ENCODE results near the gene DTX3.

DTX3 gene

DNA sequence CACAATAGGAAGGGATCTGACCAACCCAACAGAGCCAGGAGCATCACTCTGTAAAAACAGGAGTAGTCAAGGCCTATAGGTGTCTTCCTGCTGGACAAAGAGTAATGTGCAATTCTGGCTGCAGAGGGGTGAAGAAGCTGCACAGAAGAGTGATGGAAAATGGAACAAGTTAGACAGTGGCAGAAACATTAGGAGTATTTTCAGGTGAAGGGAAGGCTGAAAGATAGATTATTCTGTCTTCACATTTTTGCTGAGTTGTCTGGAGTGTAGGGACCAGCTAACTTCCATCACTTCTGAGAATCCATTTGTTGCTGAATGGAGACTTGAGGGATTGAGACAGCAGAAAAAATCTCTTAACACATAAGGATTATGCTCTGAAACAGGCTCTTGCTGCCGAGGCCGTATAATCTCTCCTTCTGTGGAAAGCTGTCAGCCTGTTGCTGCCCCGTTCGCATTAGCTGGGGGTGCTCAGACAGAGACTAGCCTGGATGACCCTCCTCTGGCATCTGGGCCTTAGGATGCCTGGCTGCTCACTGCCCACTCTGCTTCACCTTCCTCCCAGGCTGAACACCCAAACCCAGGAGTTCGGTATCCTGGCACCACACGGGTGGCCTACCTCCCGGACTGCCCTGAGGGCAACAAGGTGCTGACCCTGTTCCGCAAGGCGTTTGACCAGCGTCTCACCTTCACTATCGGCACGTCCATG is 3.5 kb downstream of the DTX3 start:
- no peak overlapping the region for H3K27ac ChIP-seq (ENCODE audit: low read depth, low read length, severe bottlenecking)
- peaks cover 28% of the 10 kb centered on the region for H3K4me1 ChIP-seq (ENCODE audit: control insufficient read depth, insufficient read depth, low read length, poor library complexity, severe bottlenecking)
- H3K36me3 ChIP-seq (ENCODE audit: control insufficient read depth, insufficient read depth, low read length) = peaks cover 8% of the 10 kb centered on the region
- no peaks in the 10 kb centered on the region for H3K9me3 ChIP-seq (ENCODE audit: control insufficient read depth, low read length)
- no peak overlapping the region for H3K4me3 ChIP-seq (ENCODE audit: extremely low read depth, insufficient read depth, low read length, poor library complexity, severe bottlenecking)
- WGBS, 2 experiments (ENCODE audit: insufficient coverage in 2 of 2) = 95 to 98% methylated on average over 4 to 12 of the region's 12 CpGs

DNA sequence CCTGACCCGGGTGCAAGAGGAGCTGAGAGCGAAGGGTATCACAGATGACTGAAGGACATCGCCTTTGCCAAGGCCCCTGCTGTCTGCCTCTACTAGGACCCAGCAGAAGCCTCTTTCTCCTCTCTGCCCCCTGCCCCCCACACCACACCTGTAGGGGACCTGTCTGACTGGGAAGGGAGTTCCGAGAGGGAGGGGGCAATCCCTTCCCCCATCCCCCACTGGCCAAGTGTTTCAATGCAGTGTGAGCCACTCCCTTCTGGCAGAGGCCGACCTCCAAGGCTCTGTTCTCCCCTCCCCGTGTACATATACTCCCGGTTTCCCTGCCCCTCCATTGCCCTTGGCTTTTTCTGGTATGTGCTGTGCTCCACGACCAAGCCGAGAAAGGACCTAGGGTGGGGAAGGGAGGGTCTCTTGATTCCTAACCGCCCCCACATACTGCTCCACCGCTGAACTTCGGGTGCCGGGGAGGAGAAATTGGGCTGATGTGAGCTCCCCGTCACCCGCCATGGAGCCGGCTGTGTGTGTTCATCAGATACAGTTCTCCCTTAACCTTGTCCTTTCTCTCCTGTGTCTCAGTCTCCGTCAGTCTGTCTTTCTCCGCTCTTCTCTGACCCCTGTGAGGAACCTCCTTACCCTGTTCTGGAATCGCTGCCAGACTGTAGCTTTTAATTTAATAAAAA is 4.6 kb downstream of the DTX3 start:
- H3K4me1 ChIP-seq (ENCODE audit: control insufficient read depth, insufficient read depth, low read length, poor library complexity, severe bottlenecking) = peaks cover 23% of the 10 kb centered on the region
- no peaks in the 10 kb centered on the region for H3K9me3 ChIP-seq (ENCODE audit: control insufficient read depth, low read length)
- WGBS, 2 experiments (ENCODE audit: insufficient coverage in 2 of 2) = 43 to 55% methylated on average over 7 to 12 of the region's 19 CpGs
- H3K4me3 ChIP-seq (ENCODE audit: extremely low read depth, insufficient read depth, low read length, poor library complexity, severe bottlenecking) = no peak overlapping the region
- no peak overlapping the region for H3K27ac ChIP-seq (ENCODE audit: low read depth, low read length, severe bottlenecking)
- H3K36me3 ChIP-seq (ENCODE audit: control insufficient read depth, insufficient read depth, low read length) = peaks cover 12% of the 10 kb centered on the region

DNA sequence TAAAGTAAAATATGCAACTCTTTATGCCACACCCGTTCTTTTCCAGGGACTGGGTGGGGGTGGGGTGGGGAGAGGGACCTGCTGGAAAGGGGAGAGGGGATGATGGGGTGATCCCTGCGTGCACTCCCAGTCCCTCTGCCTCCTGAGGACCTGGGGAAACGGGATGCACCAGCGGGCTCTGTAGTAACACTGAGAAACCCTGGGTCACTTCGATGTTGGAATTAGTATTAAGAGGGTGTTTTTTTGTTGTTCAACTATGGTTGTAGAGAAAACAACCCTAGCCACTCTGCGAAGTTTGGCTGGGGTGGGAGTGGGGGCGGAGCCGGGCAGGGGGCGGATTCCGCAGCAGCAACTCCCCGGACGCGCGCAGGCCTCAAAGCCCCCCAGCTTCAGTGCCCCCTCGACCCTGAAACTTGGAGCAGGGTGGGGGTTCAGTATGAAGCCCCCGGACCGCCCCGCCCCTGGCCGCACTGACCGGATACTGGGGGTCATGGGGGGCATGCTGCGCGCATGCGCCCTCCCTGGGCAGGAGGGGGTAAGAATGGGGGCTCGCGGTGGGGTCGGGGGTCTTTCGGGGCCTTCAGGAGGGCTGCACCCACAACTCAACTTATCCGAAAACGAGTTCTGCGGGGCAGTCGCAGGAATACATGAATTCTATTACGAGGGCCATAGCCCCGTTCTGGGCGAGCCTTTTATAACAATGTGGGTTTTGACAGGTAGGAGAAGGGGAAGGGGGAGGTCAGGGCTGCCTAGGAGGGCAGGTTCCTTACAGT is 5.3 kb downstream of the DTX3 start:
- H3K4me1 ChIP-seq (ENCODE audit: control insufficient read depth, insufficient read depth, low read length, poor library complexity, severe bottlenecking) = peaks cover 22% of the 10 kb centered on the region

DNA sequence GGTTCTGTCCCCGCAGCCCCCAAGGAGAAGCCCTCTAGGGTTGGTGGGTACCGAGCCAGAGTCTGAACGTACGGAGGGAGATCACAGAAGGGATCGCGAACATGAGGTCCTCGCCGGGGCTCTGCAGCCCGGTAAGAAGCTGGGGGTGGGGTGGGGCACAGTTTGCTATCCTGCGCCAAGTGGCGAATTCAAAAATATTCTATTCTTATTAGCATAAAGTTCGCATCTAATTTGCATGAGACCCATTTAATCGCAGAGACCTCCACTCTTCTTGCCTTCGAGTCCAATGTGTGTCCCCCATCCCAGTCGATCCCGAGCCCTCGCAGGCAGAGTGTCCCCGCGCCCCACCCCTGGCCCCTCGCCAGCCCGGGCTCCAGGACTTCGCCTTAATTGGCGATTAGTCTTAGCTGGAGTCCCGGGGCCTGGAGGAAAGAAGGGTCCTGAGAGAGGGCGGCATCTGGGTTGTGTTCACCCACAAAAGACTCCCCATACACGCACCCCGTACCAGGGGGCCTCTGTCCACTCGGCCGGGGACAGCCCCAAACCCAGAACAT is 6.0 kb downstream of the DTX3 start:
- Histone ChIP-seq H3K9me3 (ENCODE audit: control insufficient read depth, low read length) (no peaks in the 10 kb centered on the region), H3K36me3 (ENCODE audit: control insufficient read depth, insufficient read depth, low read length) (peaks cover 18% of the 10 kb centered on the region), H3K27ac (ENCODE audit: low read depth, low read length, severe bottlenecking) (peak overlapping the region; percentile 10)

More for the DNA sequence above, 5.3 kb downstream of the DTX3 start:
- Histone ChIP-seq H3K27ac (ENCODE audit: low read depth, low read length, severe bottlenecking) (no peak overlapping the region), H3K4me3 (ENCODE audit: extremely low read depth, insufficient read depth, low read length, poor library complexity, severe bottlenecking) (peak overlapping the region; percentile 54), H3K36me3 (ENCODE audit: control insufficient read depth, insufficient read depth, low read length) (peaks cover 14% of the 10 kb centered on the region), H3K9me3 (ENCODE audit: control insufficient read depth, low read length) (no peaks in the 10 kb centered on the region)
- 14% methylated on average over 9 to 11 of the region's 34 CpGs for WGBS, 2 experiments (ENCODE audit: insufficient coverage in 2 of 2)

DNA sequence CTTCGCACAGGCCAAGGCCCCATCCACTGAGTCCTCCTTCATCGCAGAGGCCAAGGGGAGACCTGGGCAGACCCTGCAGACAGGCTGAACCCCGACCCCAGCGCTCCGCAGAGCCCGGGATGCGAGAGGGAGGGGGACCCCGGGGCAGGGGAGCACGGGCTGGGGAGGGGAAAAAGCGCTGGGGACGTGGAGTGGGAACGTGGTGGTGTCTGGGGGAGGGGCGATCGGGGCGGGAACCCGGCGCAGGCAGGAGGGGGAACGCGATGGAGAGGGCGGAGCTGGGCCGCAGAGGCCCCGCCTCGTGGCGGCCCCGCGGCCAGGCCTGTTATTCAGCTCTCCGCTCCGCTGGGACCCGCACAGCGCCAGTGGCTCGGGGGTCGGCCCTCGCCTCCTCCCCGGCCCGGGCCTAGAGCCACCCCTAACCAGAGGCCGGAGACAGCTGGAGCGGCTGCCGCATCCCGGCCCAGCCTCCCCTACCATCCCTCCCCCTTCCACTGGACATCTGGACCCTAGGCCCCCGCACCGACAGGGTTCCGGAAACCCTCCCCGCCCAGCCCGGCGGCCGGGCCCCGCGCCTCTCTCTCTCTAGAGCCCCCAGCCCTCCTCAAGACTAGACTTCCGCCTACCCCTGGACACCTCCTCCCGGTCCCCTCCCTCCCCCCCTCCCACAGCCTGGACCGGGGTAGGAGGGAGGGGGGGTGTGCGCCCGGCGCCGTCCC is 6.6 kb downstream of the DTX3 start, which contains the start of gene ARHGEF25:
Gene ARHGEF25, plus strand, starts transcription at position 328 of the 719 bp plus-strand sequence. CDS start 460 bp downstream, outside the sequence.
- peaks cover 13% of the 10 kb centered on the region for H3K4me1 ChIP-seq (ENCODE audit: control insufficient read depth, insufficient read depth, low read length, poor library complexity, severe bottlenecking)
- peak within 1 kb of the TSS; percentile 10 for H3K27ac ChIP-seq (ENCODE audit: low read depth, low read length, severe bottlenecking)

More for the DNA sequence above, 6.0 kb downstream of the DTX3 start:
- H3K4me1 ChIP-seq (ENCODE audit: control insufficient read depth, insufficient read depth, low read length, poor library complexity, severe bottlenecking) = peaks cover 16% of the 10 kb centered on the region
- H3K4me3 ChIP-seq (ENCODE audit: extremely low read depth, insufficient read depth, low read length, poor library complexity, severe bottlenecking) = peak overlapping the region; percentile 54
- WGBS, 2 experiments (ENCODE audit: insufficient coverage in 2 of 2) = 3 to 4% methylated on average over 15 to 23 of the region's 29 CpGs

DNA sequence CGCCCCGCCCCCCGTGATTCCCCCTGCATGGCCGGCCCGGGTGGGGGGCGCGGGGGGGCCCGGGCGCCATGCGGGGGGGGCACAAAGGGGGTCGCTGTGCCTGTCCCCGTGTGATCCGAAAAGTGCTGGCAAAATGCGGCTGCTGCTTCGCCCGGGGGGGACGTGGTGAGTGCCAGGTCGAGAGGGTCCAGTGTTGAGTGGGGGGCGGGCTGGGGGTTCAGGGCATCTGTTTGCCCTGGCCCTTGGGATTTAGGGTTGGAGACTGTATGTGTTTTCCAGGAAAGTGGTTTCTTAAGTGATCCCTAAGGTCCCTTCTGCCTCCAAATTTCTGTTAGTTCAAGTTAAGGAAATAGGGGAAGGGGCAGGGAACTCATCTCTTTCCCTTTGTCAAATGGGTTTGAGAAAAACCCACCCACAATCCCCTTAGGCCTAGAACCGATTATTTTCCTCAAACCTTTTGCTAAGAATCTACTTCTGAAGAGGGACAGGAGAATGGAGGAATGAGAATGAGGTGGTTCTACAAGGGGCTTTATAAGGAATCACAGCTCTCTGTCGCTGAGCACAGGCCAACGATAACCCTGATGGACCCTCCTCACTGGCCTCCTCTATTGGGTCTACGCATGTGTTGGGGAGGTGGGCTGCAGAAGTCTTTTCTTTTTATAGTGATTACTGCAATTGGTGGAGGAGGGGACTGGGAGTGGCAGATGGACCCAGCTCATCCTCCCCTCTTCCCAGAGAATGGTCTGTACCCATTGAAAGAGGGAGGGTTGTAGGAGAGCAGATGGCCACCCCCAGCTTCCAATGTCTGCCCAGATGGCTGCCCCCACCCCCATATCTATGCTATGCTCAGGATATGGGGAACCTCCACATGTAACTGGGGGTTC is 7.4 kb downstream of the DTX3 start:
- H3K9me3 ChIP-seq (ENCODE audit: control insufficient read depth, low read length) = no peaks in the 10 kb centered on the region
- no peak overlapping the region for H3K27ac ChIP-seq (ENCODE audit: low read depth, low read length, severe bottlenecking)
- H3K4me3 ChIP-seq (ENCODE audit: extremely low read depth, insufficient read depth, low read length, poor library complexity, severe bottlenecking) = peak overlapping the region; percentile 54
- peaks cover 26% of the 10 kb centered on the region for H3K36me3 ChIP-seq (ENCODE audit: control insufficient read depth, insufficient read depth, low read length)
- 4 to 9% methylated on average over 6 to 17 of the region's 23 CpGs for WGBS, 2 experiments (ENCODE audit: insufficient coverage in 2 of 2)
- peaks cover 13% of the 10 kb centered on the region for H3K4me1 ChIP-seq (ENCODE audit: control insufficient read depth, insufficient read depth, low read length, poor library complexity, severe bottlenecking)

More for the DNA sequence above, 6.6 kb downstream of the DTX3 start, which contains the start of gene ARHGEF25:
- Histone ChIP-seq H3K4me3 (ENCODE audit: extremely low read depth, insufficient read depth, low read length, poor library complexity, severe bottlenecking) (peak within 1 kb of the TSS; percentile 54), H3K9me3 (ENCODE audit: control insufficient read depth, low read length) (no peaks in the 10 kb centered on the region), H3K36me3 (ENCODE audit: control insufficient read depth, insufficient read depth, low read length) (peaks cover 24% of the 10 kb centered on the region)
- 0 to 1% methylated on average over 33 to 35 of the region's 55 CpGs for WGBS, 2 experiments (ENCODE audit: insufficient coverage in 2 of 2)

DNA sequence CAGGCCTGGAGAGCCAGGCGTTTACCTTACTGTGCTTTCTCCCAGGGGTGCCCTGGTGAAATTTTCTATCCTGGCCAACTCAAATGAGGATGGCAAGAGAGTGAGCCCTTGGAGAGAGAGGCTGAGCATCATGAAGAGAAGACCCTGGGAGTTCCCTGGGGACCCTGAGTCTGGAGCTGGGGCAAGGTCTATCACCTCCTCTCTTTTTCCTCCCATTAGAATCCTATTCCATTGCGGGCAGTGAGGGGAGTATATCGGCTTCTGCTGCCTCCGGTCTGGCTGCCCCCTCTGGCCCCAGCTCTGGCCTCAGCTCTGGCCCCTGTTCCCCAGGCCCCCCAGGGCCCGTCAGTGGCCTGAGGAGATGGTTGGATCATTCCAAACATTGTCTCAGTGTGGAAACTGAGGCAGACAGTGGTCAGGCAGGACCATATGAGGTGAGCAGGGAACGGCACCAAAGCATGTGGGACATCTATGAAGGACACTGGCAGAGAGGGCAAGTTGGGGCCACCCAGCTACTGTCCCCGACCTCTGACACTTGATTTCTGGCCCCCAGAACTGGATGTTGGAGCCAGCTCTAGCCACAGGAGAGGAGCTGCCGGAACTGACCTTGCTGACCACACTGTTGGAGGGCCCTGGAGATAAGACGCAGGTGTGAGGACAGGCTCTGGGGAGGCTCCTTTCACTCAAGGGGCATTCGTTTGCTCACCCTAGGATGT is 8.2 kb downstream of the DTX3 start:
- Histone ChIP-seq H3K4me1 (ENCODE audit: control insufficient read depth, insufficient read depth, low read length, poor library complexity, severe bottlenecking) (peaks cover 13% of the 10 kb centered on the region), H3K4me3 (ENCODE audit: extremely low read depth, insufficient read depth, low read length, poor library complexity, severe bottlenecking) (no peak overlapping the region), H3K27ac (ENCODE audit: low read depth, low read length, severe bottlenecking) (no peak overlapping the region), H3K36me3 (ENCODE audit: control insufficient read depth, insufficient read depth, low read length) (peaks cover 27% of the 10 kb centered on the region), H3K9me3 (ENCODE audit: control insufficient read depth, low read length) (no peaks in the 10 kb centered on the region)
- 91 to 98% methylated on average over 5 to 6 of the region's 10 CpGs for WGBS, 2 experiments (ENCODE audit: insufficient coverage in 2 of 2)

DNA sequence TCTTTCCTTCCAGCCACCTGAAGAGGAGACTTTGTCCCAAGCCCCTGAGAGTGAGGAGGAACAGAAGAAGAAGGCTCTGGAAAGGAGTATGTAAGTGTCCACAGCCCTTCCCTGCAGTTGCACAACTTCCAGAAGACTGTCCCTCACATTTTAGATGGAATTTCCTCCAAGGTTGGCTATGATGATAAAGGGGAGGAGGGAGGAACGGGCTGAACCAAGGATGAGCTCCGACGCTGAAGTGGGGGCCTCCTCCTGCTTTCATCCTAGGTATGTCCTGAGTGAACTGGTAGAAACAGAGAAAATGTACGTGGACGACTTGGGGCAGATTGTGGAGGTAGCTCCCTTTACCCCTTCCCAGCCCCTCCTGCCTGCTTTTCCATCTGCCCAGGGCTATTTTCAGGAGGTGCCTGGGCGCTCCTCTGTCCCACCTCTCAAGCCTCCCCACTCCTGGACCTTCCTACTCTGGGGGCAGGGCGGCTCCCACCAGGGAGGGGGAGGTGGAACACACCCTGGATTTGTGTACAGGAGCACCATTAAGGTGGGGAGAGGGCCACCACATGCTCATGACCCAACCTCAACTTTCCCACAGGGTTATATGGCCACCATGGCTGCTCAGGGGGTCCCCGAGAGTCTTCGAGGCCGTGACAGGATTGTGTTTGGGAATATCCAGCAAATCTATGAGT is 8.9 kb downstream of the DTX3 start:
- Histone ChIP-seq H3K27ac (ENCODE audit: low read depth, low read length, severe bottlenecking) (no peak overlapping the region), H3K9me3 (ENCODE audit: control insufficient read depth, low read length) (no peaks in the 10 kb centered on the region), H3K36me3 (ENCODE audit: control insufficient read depth, insufficient read depth, low read length) (peaks cover 27% of the 10 kb centered on the region), H3K4me3 (ENCODE audit: extremely low read depth, insufficient read depth, low read length, poor library complexity, severe bottlenecking) (no peak overlapping the region), H3K4me1 (ENCODE audit: control insufficient read depth, insufficient read depth, low read length, poor library complexity, severe bottlenecking) (peaks cover 13% of the 10 kb centered on the region)
- 87 to 96% methylated on average over 6 to 9 of the region's 10 CpGs for WGBS, 2 experiments (ENCODE audit: insufficient coverage in 2 of 2)

Measured in mesodermal cell (in vitro differentiated cells).